ENCODE measurements around the gene LRMDA. TPM values are rescaled to one million over a fixed set of nuclear protein-coding genes. Genes with fewer than 3 reads are reported as not detected.

LRMDA gene
- total and polyA plus RNA-seq, 2 of the 13 experiments (the other 11 are each of a cell fraction or from before 2014, with no cell fraction given), result 13.4 to 22.0 TPM

- TF ChIP-seq PRDM10 (CRISPR knock-in tag; IDR thresholded peaks at IDR 0.05; ENCODE audit: low read depth) (peak; percentile 79), SMARCC2 (IDR thresholded peaks at IDR 0.05) (no peak), ZNF609 (CRISPR knock-in tag; IDR thresholded peaks at IDR 0.05; ENCODE audit: borderline replicate concordance) (peak; percentile 87), ZNF263 (CRISPR knock-in tag; IDR thresholded peaks at IDR 0.05) (no peak), PBX3 (CRISPR knock-in tag; IDR thresholded peaks at IDR 0.05; ENCODE audit: borderline replicate concordance) (no peak), FOXP1 (IDR thresholded peaks at IDR 0.05) (no peak), FOXP1 (CRISPR knock-in tag; IDR thresholded peaks at IDR 0.05) (peak; percentile 81), RFX1 (IDR thresholded peaks at IDR 0.05) (no peak), TAF15 (IDR thresholded peaks at IDR 0.05; ENCODE audit: low read depth, low read length, poor library complexity, severe bottlenecking) (no peak), THAP9 (CRISPR knock-in tag; IDR thresholded peaks at IDR 0.05; ENCODE audit: borderline replicate concordance) (no peak), FOXK1 (CRISPR knock-in tag; IDR thresholded peaks at IDR 0.05; ENCODE audit: borderline replicate concordance, low read depth) (peak; percentile 65), GABPA (IDR thresholded peaks at IDR 0.05; ENCODE audit: low read depth, low read length) (no peak), GABPA (CRISPR knock-in tag; IDR thresholded peaks at IDR 0.05; ENCODE audit: low read depth) (0 out of 2 replicates have a peak, but pooled peaks have one; percentile 37), ZNF83 (CRISPR knock-in tag; IDR thresholded peaks at IDR 0.05; ENCODE audit: borderline replicate concordance) (no peak), CHCHD3 (CRISPR knock-in tag; IDR thresholded peaks at IDR 0.05) (no peak), SP1 (IDR thresholded peaks at IDR 0.05) (no peak), SP1 (CRISPR knock-in tag; IDR thresholded peaks at IDR 0.05) (no peak)
Measured at GRCh38 chr10:75773231-75773780, 341.9 kb downstream of the LRMDA start (continued).

Measured in HepG2 (cell line).